Measurements from ENCODE around the gene CFTR. TPM values are rescaled to one million over a fixed set of nuclear protein-coding genes. Genes with fewer than 3 reads are reported as not detected.

The CFTR gene
- total and polyA plus RNA-seq, 2 of the 8 experiments (the other 6 are each of a cell fraction or from before 2014, with no cell fraction given) = 1.2 to 1.6 TPM

- CTCF ChIA-PET (ENCODE audit: partially characterized antibody) = interaction anchor here (1.2 kb wide), 1 partner anchor 12 kb away, joined by 3 read pairs; no protein-coding TSS in a partner anchor
- Histone ChIP-seq H3K14ac (ENCODE audit: insufficient read length) (no peak overlapping the region), H2BK12ac (ENCODE audit: low read depth, low read length) (no peak overlapping the region), H3K23ac (ENCODE audit: insufficient read length) (no peak overlapping the region), H3K27ac (ENCODE audit: low read depth, low read length) (no peak overlapping the region), H3K18ac (ENCODE audit: extremely low read depth, low read length) (no peak overlapping the region), H3K4me3 (ENCODE audit: extremely low read depth in 1 of 4, insufficient read depth in 2 of 4, low read depth in 3 of 4, low read length in 4 of 4) (no peak overlapping the region), H3K4me1 (replicated peaks in 1 of 4; ENCODE audit: control insufficient read depth in 3 of 4, insufficient read depth in 4 of 4, low read length in 3 of 4) (no peaks in the 10 kb centered on the region), H3K79me1 (ENCODE audit: low read depth, low read length) (no peaks in the 10 kb centered on the region), H3K56ac (replicated peaks; ENCODE audit: insufficient read length, low read depth, low read length) (no peak overlapping the region), H4K91ac (replicated peaks; ENCODE audit: insufficient read length, low read length) (no peak overlapping the region), H3K27me3 (replicated peaks in 1 of 4; ENCODE audit: control insufficient read depth in 3 of 4, extremely low read depth in 1 of 4, insufficient read depth in 3 of 4, low read length in 3 of 4) (no peaks in the 10 kb centered on the region), H4K20me1 (replicated peaks in 1 of 2; ENCODE audit: control insufficient read depth in 1 of 2, insufficient read depth in 2 of 2, low read length in 2 of 2) (no peaks in the 10 kb centered on the region), H2BK20ac (ENCODE audit: low read length) (no peak overlapping the region), H4K5ac (ENCODE audit: insufficient read length, low read depth, low read length) (no peak overlapping the region), H2BK15ac (ENCODE audit: low read length) (no peak overlapping the region), H2AK5ac (ENCODE audit: low read depth, low read length) (no peak overlapping the region), H4K8ac (ENCODE audit: extremely low read depth, insufficient read depth, low read length) (no peak overlapping the region), H3K9me3 (ENCODE audit: insufficient read depth in 2 of 2, low read depth in 1 of 2, low read length in 1 of 2) (no peaks in the 10 kb centered on the region), H3K36me3 (ENCODE audit: control insufficient read depth in 2 of 4, insufficient read depth in 4 of 4, low read length in 3 of 4) (no peaks in the 10 kb centered on the region), H2BK5ac (ENCODE audit: low read depth, low read length) (no peak overlapping the region), H3K79me2 (ENCODE audit: control insufficient read depth in 1 of 2, insufficient read depth in 2 of 2, low read length in 2 of 2) (no peaks in the 10 kb centered on the region), H3K4me2 (ENCODE audit: insufficient read depth in 1 of 2, low read depth in 2 of 2, low read length in 2 of 2) (no peak overlapping the region), H2BK120ac (replicated peaks; ENCODE audit: low read depth, low read length) (no peak overlapping the region), H3K9ac (replicated peaks in 1 of 4; ENCODE audit: extremely low read depth in 1 of 4, low read depth in 3 of 4, low read length in 3 of 4) (no peak overlapping the region), H2AFZ (ENCODE audit: low read length) (no peak overlapping the region), H3K23me2 (ENCODE audit: low read depth, low read length) (no peaks in the 10 kb centered on the region), H3K4ac (replicated peaks; ENCODE audit: insufficient read length, low read depth, low read length) (no peak overlapping the region)
- no peak for DNase-seq (ENCODE audit: low read depth in 1 of 2, low spot score in 2 of 2)
- FAIRE-seq = no peak
- POLR2A ChIA-PET (ENCODE audit: partially characterized antibody) = no interaction called here
- no peak for TF ChIP-seq MAX (IDR thresholded peaks at IDR 0.05)
- TF ChIP-seq RXRA (IDR thresholded peaks at IDR 0.05; ENCODE audit: insufficient read depth, low read depth, low read length) = no peak
- TF ChIP-seq SP4 (IDR thresholded peaks at IDR 0.05; ENCODE audit: low read length) = no peak
- TF ChIP-seq CHD2 (IDR thresholded peaks at IDR 0.05; ENCODE audit: low read length) = no peak
- no peak for TF ChIP-seq FOSL1 (IDR thresholded peaks at IDR 0.05; ENCODE audit: insufficient read depth, low read depth, low read length)
- no peak for TF ChIP-seq TAF7 (optimal IDR thresholded peaks at IDR 0.05; ENCODE audit: borderline replicate concordance, low read depth, low read length)
- TF ChIP-seq KDM1A (IDR thresholded peaks at IDR 0.05; ENCODE audit: borderline replicate concordance, low read length) = no peak
- no peak for TF ChIP-seq POLR2AphosphoS5 (IDR thresholded peaks at IDR 0.05; ENCODE audit: low read depth, low read length)
- no peak for TF ChIP-seq CBX5 (IDR thresholded peaks at IDR 0.05; ENCODE audit: low read depth, low read length)
- no peak for TF ChIP-seq BACH1 (IDR thresholded peaks at IDR 0.05; ENCODE audit: low read length)
- no peak for TF ChIP-seq CEBPB (IDR thresholded peaks at IDR 0.05; ENCODE audit: low read depth, low read length)
- TF ChIP-seq HDAC6 (IDR thresholded peaks at IDR 0.05; ENCODE audit: low read depth, low read length) = no peak
- no peak for TF ChIP-seq KDM4A (IDR thresholded peaks at IDR 0.05; ENCODE audit: low read depth, low read length, severe bottlenecking)
- TF ChIP-seq TCF12 (IDR thresholded peaks at IDR 0.05; ENCODE audit: low read depth, low read length) = no peak
- TF ChIP-seq YY1 (IDR thresholded peaks at IDR 0.05; ENCODE audit: low read depth, low read length) = no peak
- TF ChIP-seq USF2 (IDR thresholded peaks at IDR 0.05; ENCODE audit: low read length) = no peak
Observed at GRCh38 chr7:117640465-117640864, 160.6 kb downstream of the CFTR start.
